KG1 (cell line): ENCODE measurements around the gene TLE7.

Experiments
- DNase-seq: peaks from one replicate; lab custom pipeline; 2025; lab: John Stamatoyannopoulos, UW

Gene TLE7

GRCh38 chr16:71448274-71448866, 6.5 kb upstream of the TLE7 start:
- DNase-seq: no peak

- no peak for DNase-seq
Observed at GRCh38 chr16:71443714-71444113, 1.9 kb upstream of the TLE7 start.

- DNase-seq: no peak
Observed at GRCh38 chr16:71441348-71442050, 355 bp downstream of the TLE7 start.

GRCh38 chr16:71440669-71441347, 1.0 kb downstream of the TLE7 start:
- no peak for DNase-seq

GRCh38 chr16:71439523-71439922, 2.3 kb downstream of the TLE7 start:
- DNase-seq: no peak

- DNase-seq: no peak
Observed at GRCh38 chr16:71436473-71436872, 5.4 kb downstream of the TLE7 start.

- DNase-seq: no peak
Observed at GRCh38 chr16:71432906-71433305, 8.9 kb downstream of the TLE7 start.

- DNase-seq: no peak
Observed at GRCh38 chr16:71431991-71432390, 9.9 kb downstream of the TLE7 start.

- no peak for DNase-seq
Observed at GRCh38 chr16:71431176-71431575, 10.7 kb downstream of the TLE7 start.

GRCh38 chr16:71430744-71431143, 11.1 kb downstream of the TLE7 start:
- no peak for DNase-seq

GRCh38 chr16:71429581-71429980, 12.3 kb downstream of the TLE7 start:
- no peak for DNase-seq

GRCh38 chr16:71428883-71429282, 13.0 kb downstream of the TLE7 start:
- no peak for DNase-seq

GRCh38 chr16:71428385-71428784, 13.5 kb downstream of the TLE7 start:
- DNase-seq: no peak

GRCh38 chr16:71426880-71427615, 14.8 kb downstream of the TLE7 start:
- DNase-seq: no peak

GRCh38 chr16:71426069-71426879, 15.6 kb downstream of the TLE7 start:
- no peak for DNase-seq

GRCh38 chr16:71425746-71426068, 16.1 kb downstream of the TLE7 start:
- DNase-seq: no peak

- DNase-seq: no peak
Observed at GRCh38 chr16:71424626-71425025, 17.2 kb downstream of the TLE7 start.

GRCh38 chr16:71423865-71424264, 18.0 kb downstream of the TLE7 start:
- DNase-seq: no peak

GRCh38 chr16:71423016-71423415, 18.8 kb downstream of the TLE7 start:
- no peak for DNase-seq

- DNase-seq: no peak
Observed at GRCh38 chr16:71421911-71422310, 19.9 kb downstream of the TLE7 start.

GRCh38 chr16:71414038-71414437, 27.8 kb downstream of the TLE7 start:
- no peak for DNase-seq

GRCh38 chr16:71413341-71413740, 28.5 kb downstream of the TLE7 start:
- no peak for DNase-seq
